Esophagus muscularis mucosa (tissue), 4 donors: ENCODE data around the gene FBXW8. TPM values are rescaled to one million over a fixed set of nuclear protein-coding genes. Genes with fewer than 3 reads are reported as not detected.

Experiments used
- DNase-seq: peaks from one replicate; pipeline ENCODE4 v3.0.0-alpha.2; 2017; ENCODE audit errors: extremely low spot score
- H3K27ac ChIP-seq, 4 donors: fragments of 200-600 bp; sonication (generic); replicated peaks in 1 of 4; 1 replicate in 3 of 4; 2 replicates in 1 of 4; pipeline ENCODE4 v1.5.1; 2016 to 2019; ENCODE audit warnings: mild to moderate bottlenecking in 1 of 4
- H3K27me3 ChIP-seq, 4 donors: fragments of 200-600 bp; sonication (generic); one replicate each; pipeline versions ENCODE4 v1.5.1 to v1.6.0; 2016 to 2019
- H3K36me3 ChIP-seq, 4 donors: fragments of 200-600 bp; sonication (generic); one replicate each; pipeline ENCODE4 v1.5.1; 2016 to 2019
- H3K4me1 ChIP-seq, 4 donors: fragments of 200-600 bp; sonication (generic); one replicate each; pipeline ENCODE4 v1.5.1; 2016 to 2019
- H3K4me3 ChIP-seq, 4 donors: fragments of 200-600 bp; sonication (generic); 1 replicate in 2 of 4; 2 replicates in 2 of 4; pipeline ENCODE4 v1.5.1; 2016 to 2019; ENCODE audit warnings: mild to moderate bottlenecking in 4 of 4, moderate library complexity in 1 of 4
- H3K9me3 ChIP-seq, 4 donors: fragments of 200-600 bp; sonication (generic); 1 replicate in 3 of 4; 2 replicates in 1 of 4; pipeline ENCODE4 v1.5.1; 2016 to 2019
- CTCF ChIP-seq, 3 experiments: fragments of 200-600 bp in 2 of 3; fragments of 450-650 bp in 1 of 3; sonication (generic) in 2 of 3; IDR thresholded peaks; one replicate each; pipeline ENCODE4 v1.5.1; 2017 to 2019; ENCODE audit warnings: antibody characterized with exemption in 3 of 3, mild to moderate bottlenecking in 2 of 3, moderate library complexity in 1 of 3
- EP300 ChIP-seq: sonication (generic); formaldehyde crosslinking; IDR thresholded peaks from one replicate; pipeline ENCODE4 v1.6.1; 2017; ENCODE audit warnings: antibody characterized with exemption
- POLR2A ChIP-seq: fragments of 450-650 bp; IDR thresholded peaks from one replicate; pipeline ENCODE4 v1.6.1; 2017; ENCODE audit warnings: antibody characterized with exemption, moderate library complexity, mild to moderate bottlenecking, low read depth
- POLR2AphosphoS5 ChIP-seq, 2 donors: sonication (generic); formaldehyde crosslinking; IDR thresholded peaks; one replicate each; pipeline ENCODE4 v1.6.1; 2017; ENCODE audit warnings: antibody characterized with exemption in 2 of 2
- WGBS: methylation state at CpG from one replicate; pipeline ENCODE4 v1.1.5; 2018; 5-methylcytosine and 5-hydroxymethylcytosine counted together
- intact Hi-C: fragments of 100-400 bp; cut with DNase I; formaldehyde crosslinking; loops from one replicate; pipeline ENCODE4 v1.15.1; 2023
- total RNA-seq, 4 donors: library from RNA; depleted of rRNA; stranded (reverse); fragments of >200 nt; gene quantifications; one replicate each; pipeline versions ENCODE4 v1.1.0 to v1.2.1, GENCODE V29; 2016

The FBXW8 gene
- 10 to 100 TPM; 11.9 to 13.9 (median 13.3) TPM for total RNA-seq

DNA sequence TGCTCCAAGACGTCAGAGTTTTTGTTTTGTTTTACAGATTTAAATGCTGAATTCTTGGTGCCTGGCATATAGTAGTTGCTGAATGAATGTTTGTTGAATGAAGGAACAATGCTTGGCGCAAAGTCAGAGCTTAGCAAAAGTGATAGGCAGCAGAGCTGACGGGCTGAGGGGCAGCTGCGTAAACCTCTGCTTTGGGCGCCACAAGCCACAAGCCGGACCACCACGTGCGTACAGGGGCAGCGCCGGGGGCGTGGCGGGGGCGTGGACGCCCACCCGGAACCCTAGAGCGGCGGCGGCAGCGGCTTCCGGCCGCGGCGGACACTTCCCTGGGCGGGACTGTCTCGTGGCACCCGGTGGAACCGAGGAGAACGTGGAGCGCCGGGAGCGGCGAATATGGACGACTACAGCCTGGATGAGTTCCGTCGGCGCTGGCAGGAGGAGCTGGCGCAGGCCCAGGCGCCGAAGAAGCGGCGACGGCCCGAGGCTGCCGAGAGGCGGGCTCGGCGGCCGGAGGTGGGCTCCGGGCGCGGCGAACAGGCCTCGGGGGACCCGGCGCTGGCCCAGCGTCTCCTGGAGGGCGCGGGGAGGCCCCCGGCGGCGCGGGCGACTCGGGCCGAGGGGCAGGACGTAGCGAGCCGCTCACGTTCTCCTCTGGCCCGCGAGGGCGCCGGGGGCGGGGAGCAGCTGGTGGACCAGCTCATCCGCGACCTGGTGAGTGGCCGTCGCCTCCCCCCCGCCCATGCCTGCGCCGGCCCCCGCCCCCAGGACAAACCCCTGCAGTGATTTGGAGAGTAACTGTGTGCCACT is at the start of gene FBXW8:
TSS of gene FBXW8 (plus strand) at position 306 of the 807 bp plus-strand sequence. CDS start at position 394, 88 bp downstream.
- Histone ChIP-seq H3K4me3 (peak within 1 kb of the TSS; percentile 76 to 98 (median 88)), H3K27me3 (no peaks in the 10 kb centered on the region), H3K4me1 (peaks cover 2 to 27% (median 24%) of the 10 kb centered on the region in 4 donors), H3K9me3 (no peaks in the 10 kb centered on the region), H3K27ac (peak within 1 kb of the TSS; percentile 80 to 92 (median 86)), H3K36me3 (peaks cover 0 to 3% (median 1%) of the 10 kb centered on the region in 4 donors)
- intact Hi-C loops = loop anchor here (10.0 kb wide), 1 partner anchor 96 kb away; no protein-coding TSS in a partner anchor
- 0% methylated on average over 8 of the region's 82 CpGs for WGBS
- no peak for DNase-seq
- TF ChIP-seq CTCF (IDR thresholded peaks at IDR 0.05) = no peak
- no peak for TF ChIP-seq EP300
- TF ChIP-seq POLR2A = no peak
- TF ChIP-seq POLR2AphosphoS5 (IDR thresholded peaks at IDR 0.05) = peak; percentile 55 to 62

GRCh38 chr12:116861320-116861719 is 49.4 kb upstream of the FBXW8 start:
- no peak for DNase-seq
- Histone ChIP-seq H3K4me1 (peaks cover 0 to 25% (median 24%) of the 10 kb centered on the region in 4 donors), H3K4me3 (no peak overlapping the region), H3K36me3 (no peaks in the 10 kb centered on the region), H3K27me3 (peaks cover 0 to 42% (median 5%) of the 10 kb centered on the region in 4 donors), H3K9me3 (no peaks in the 10 kb centered on the region), H3K27ac (no peak overlapping the region)
- TF ChIP-seq POLR2AphosphoS5 (IDR thresholded peaks at IDR 0.05) = no peak
- WGBS = 39% methylated on average over 12 of the region's 12 CpGs
- intact Hi-C loops = no loop called here

GRCh38 chr12:116862167-116862566 is 48.6 kb upstream of the FBXW8 start:
- Histone ChIP-seq H3K4me1 (peaks cover 0 to 25% (median 24%) of the 10 kb centered on the region in 4 donors), H3K27me3 (peaks cover 0 to 34% (median 2%) of the 10 kb centered on the region in 4 donors), H3K36me3 (no peaks in the 10 kb centered on the region), H3K4me3 (no peak overlapping the region), H3K9me3 (no peaks in the 10 kb centered on the region), H3K27ac (no peak overlapping the region)
- intact Hi-C loops = no loop called here
- DNase-seq = no peak
- WGBS = 84% methylated on average over 4 of the region's 4 CpGs
- TF ChIP-seq EP300 (no peak), POLR2A (no peak), CTCF (IDR thresholded peaks at IDR 0.05) (no peak), POLR2AphosphoS5 (IDR thresholded peaks at IDR 0.05) (no peak)

GRCh38 chr12:116863275-116863767 is 47.4 kb upstream of the FBXW8 start:
- no peaks in the 10 kb centered on the region for H3K9me3 ChIP-seq
- intact Hi-C loops = no loop called here
- 55% methylated on average over 4 of the region's 6 CpGs for WGBS

More at GRCh38 chr12:116863275-116863767, 47.4 kb upstream of the FBXW8 start:
- H3K36me3 ChIP-seq = no peaks in the 10 kb centered on the region
- H3K27me3 ChIP-seq = peaks cover 0 to 22% (median 0%) of the 10 kb centered on the region in 4 donors
- H3K4me3 ChIP-seq = no peak overlapping the region
- peaks cover 0 to 25% (median 24%) of the 10 kb centered on the region in 4 donors for H3K4me1 ChIP-seq
- TF ChIP-seq POLR2AphosphoS5 (IDR thresholded peaks at IDR 0.05) (no peak), CTCF (IDR thresholded peaks at IDR 0.05) (peak in 1 of 3 experiments; percentile 21)
- no peak overlapping the region for H3K27ac ChIP-seq
- DNase-seq = no peak
